GM12878 (cell line): ENCODE data around the gene SLC2A4.

ENCODE experiments used
- GABPA ChIP-seq: IDR thresholded peaks from 2 replicates; pipeline ENCODE4 v1.6.1; 2014; ENCODE audit warnings: antibody characterized with exemption, low read depth, mild to moderate bottlenecking, inconsistent platforms
- IKZF1 ChIP-seq: fragments of 450-650 bp; conservative IDR thresholded peaks from 2 replicates; pipeline ENCODE4 v1.6.1; 2017; ENCODE audit warnings: antibody characterized with exemption, mild to moderate bottlenecking
- IKZF2 ChIP-seq, 2 experiments: fragments of 450-650 bp; IDR thresholded peaks; 2 replicates each; pipeline ENCODE4 v1.6.1; 2017; ENCODE audit warnings: mild to moderate bottlenecking in 2 of 2, moderate library complexity in 2 of 2
- MEF2B ChIP-seq: fragments of 450-650 bp; IDR thresholded peaks from 2 replicates; pipeline ENCODE4 v1.6.1; 2018; ENCODE audit warnings: mild to moderate bottlenecking, moderate library complexity; ENCODE audit not compliant: partially characterized antibody, poor library complexity, severe bottlenecking
- PAX8 ChIP-seq: fragments of 450-650 bp; IDR thresholded peaks from 2 replicates; pipeline ENCODE4 v1.6.1; 2017; ENCODE audit warnings: mild to moderate bottlenecking, moderate library complexity
- POLR2A ChIP-seq: IDR thresholded peaks from 2 replicates; pipeline ENCODE4 v1.6.1; 2011; ENCODE audit warnings: low read depth, mild to moderate bottlenecking, low read length
- POLR2AphosphoS5 ChIP-seq: IDR thresholded peaks from 2 replicates; pipeline ENCODE4 v1.6.1; 2011; ENCODE audit warnings: mild to moderate bottlenecking, low read length, inconsistent platforms
- SREBF2 ChIP-seq: IDR thresholded peaks from 2 replicates; pipeline ENCODE4 v1.6.1; 2012; ENCODE audit warnings: mild to moderate bottlenecking, low read length
- YBX1 ChIP-seq: fragments of 450-650 bp; IDR thresholded peaks from 2 replicates; pipeline ENCODE4 v1.6.1; 2016; ENCODE audit warnings: antibody characterized with exemption
- ZNF207 ChIP-seq: fragments of 450-650 bp; IDR thresholded peaks from 2 replicates; pipeline ENCODE4 v1.6.1; 2014; ENCODE audit warnings: antibody characterized with exemption, mild to moderate bottlenecking, borderline replicate concordance
- ZNF217 ChIP-seq: fragments of 450-650 bp; IDR thresholded peaks from 2 replicates; pipeline ENCODE4 v1.6.1; 2017; ENCODE audit warnings: antibody characterized with exemption, mild to moderate bottlenecking
- TF ChIP-seq, protein P1 (sequence below): IDR thresholded peaks from 2 replicates; pipeline ENCODE4 v1.6.1; 2012; ENCODE audit warnings: mild to moderate bottlenecking, low read depth, low read length
- TF ChIP-seq, protein P2 (sequence below), 3 experiments: IDR thresholded peaks in 2 of 3; conservative IDR thresholded peaks in 1 of 3; 2 replicates each; pipeline ENCODE4 v1.5.1; 2011; ENCODE audit warnings: low read depth in 3 of 3, low read length in 3 of 3, mild to moderate bottlenecking in 3 of 3, control low read depth in 2 of 3, moderate library complexity in 2 of 3, inconsistent platforms in 1 of 3, mixed read lengths in 1 of 3; ENCODE audit not compliant: control insufficient read depth in 2 of 3, insufficient read depth in 1 of 3; ENCODE audit errors: extremely low read depth in 1 of 3

DNA sequence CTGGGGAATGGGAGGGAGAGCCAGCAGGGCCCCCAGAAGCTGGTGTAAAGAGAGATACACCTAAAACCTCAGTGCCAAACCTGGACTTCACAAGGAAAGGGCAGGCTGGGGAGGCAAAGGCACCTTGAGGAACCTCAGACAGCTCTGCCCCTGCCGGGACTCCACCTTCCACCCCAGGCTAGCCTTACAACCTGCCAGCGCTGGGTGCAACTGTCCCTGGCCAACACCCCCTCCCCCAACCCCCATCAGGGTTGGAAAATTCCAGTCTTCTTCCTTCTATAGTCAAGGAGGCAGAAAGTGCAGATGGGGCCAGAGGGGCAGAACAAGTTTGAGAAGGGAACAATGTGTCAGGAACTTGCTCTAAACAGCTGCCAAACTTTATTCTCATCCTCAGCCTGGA, 10.7 kb downstream of the SLC2A4 start:
- TF ChIP-seq, protein P1, sequence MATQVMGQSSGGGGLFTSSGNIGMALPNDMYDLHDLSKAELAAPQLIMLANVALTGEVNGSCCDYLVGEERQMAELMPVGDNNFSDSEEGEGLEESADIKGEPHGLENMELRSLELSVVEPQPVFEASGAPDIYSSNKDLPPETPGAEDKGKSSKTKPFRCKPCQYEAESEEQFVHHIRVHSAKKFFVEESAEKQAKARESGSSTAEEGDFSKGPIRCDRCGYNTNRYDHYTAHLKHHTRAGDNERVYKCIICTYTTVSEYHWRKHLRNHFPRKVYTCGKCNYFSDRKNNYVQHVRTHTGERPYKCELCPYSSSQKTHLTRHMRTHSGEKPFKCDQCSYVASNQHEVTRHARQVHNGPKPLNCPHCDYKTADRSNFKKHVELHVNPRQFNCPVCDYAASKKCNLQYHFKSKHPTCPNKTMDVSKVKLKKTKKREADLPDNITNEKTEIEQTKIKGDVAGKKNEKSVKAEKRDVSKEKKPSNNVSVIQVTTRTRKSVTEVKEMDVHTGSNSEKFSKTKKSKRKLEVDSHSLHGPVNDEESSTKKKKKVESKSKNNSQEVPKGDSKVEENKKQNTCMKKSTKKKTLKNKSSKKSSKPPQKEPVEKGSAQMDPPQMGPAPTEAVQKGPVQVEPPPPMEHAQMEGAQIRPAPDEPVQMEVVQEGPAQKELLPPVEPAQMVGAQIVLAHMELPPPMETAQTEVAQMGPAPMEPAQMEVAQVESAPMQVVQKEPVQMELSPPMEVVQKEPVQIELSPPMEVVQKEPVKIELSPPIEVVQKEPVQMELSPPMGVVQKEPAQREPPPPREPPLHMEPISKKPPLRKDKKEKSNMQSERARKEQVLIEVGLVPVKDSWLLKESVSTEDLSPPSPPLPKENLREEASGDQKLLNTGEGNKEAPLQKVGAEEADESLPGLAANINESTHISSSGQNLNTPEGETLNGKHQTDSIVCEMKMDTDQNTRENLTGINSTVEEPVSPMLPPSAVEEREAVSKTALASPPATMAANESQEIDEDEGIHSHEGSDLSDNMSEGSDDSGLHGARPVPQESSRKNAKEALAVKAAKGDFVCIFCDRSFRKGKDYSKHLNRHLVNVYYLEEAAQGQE, result no peak
- TF ChIP-seq GABPA (no peak), SREBF2 (no peak), POLR2A (no peak), MEF2B (no peak), POLR2AphosphoS5 (no peak), ZNF217 (no peak), IKZF2 (IDR thresholded peaks at IDR 0.05) (no peak), PAX8 (no peak), ZNF207 (no peak), YBX1 (no peak), IKZF1 (no peak)
- TF ChIP-seq, protein P2, sequence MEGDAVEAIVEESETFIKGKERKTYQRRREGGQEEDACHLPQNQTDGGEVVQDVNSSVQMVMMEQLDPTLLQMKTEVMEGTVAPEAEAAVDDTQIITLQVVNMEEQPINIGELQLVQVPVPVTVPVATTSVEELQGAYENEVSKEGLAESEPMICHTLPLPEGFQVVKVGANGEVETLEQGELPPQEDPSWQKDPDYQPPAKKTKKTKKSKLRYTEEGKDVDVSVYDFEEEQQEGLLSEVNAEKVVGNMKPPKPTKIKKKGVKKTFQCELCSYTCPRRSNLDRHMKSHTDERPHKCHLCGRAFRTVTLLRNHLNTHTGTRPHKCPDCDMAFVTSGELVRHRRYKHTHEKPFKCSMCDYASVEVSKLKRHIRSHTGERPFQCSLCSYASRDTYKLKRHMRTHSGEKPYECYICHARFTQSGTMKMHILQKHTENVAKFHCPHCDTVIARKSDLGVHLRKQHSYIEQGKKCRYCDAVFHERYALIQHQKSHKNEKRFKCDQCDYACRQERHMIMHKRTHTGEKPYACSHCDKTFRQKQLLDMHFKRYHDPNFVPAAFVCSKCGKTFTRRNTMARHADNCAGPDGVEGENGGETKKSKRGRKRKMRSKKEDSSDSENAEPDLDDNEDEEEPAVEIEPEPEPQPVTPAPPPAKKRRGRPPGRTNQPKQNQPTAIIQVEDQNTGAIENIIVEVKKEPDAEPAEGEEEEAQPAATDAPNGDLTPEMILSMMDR (IDR thresholded peaks at IDR 0.05 in 2 of 3, conservative IDR thresholded peaks at IDR 0.05 in 1 of 3; ENCODE audit: control insufficient read depth in 2 of 3, extremely low read depth in 1 of 3, insufficient read depth in 1 of 3, low read depth in 3 of 3, low read length in 3 of 3), result no peak
